Middle frontal gyrus (tissue), 1 donor: Measurements from ENCODE around the gene KCND3.
"Not testable (repeated sequence)": the region's sequence is repeated elsewhere in the genome, so short reads cannot be mapped to it uniquely, and the experiment has no call there.

Source experiments
- DNase-seq: peaks from one replicate; pipeline ENCODE4 v3.0.0-alpha.2; 2015; ENCODE audit warnings: low spot score; ENCODE audit errors: extremely low spot score

The KCND3 gene

DNA sequence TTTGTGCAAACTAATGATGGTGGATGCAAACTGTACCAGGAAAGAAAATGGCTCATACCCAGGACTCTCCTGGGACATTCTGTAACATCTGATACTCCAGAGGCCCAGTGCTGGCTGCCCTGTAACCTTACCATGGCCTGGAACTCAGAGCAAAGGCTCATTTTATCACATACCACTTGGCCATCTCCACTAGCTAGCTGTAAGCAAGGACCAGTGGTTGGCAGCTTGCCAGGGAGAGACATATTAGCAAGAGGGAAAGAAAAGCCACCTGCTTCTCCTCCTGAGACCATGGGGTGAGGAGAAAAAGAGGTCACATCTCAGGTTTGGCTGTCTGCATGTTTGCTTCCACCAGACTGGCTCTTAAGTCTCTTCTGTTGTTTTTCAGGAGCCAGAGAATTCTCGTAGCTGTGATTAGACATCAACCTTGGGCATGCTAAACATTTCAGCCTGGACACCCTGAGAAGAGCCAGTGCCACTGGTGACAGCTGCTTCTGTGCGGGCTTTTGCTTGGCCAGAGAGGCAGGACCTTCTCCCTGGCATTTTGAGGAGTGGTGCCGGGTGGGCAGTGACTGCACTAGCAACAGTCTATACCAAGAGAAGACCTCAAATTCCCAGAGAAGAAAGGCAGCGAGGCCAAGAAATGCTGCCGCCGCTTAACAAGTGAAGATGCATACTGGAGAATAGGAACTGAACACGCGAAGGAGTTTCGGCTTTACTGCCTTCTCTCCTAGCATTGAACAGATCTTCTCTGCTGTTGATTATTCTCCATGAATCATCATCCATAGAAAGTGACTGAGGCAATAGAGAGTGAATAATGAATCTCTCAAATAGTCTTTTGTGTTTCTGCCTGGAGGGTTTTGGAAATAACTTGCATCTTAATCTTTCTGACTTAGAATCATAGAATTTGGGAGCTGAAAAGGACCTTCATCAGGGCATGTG lies 243.5 kb downstream of the KCND3 start:
- DNase-seq = no peak

GRCh38 chr1:111743679-111744101 lies 245.8 kb downstream of the KCND3 start:
- no peak for DNase-seq

DNA sequence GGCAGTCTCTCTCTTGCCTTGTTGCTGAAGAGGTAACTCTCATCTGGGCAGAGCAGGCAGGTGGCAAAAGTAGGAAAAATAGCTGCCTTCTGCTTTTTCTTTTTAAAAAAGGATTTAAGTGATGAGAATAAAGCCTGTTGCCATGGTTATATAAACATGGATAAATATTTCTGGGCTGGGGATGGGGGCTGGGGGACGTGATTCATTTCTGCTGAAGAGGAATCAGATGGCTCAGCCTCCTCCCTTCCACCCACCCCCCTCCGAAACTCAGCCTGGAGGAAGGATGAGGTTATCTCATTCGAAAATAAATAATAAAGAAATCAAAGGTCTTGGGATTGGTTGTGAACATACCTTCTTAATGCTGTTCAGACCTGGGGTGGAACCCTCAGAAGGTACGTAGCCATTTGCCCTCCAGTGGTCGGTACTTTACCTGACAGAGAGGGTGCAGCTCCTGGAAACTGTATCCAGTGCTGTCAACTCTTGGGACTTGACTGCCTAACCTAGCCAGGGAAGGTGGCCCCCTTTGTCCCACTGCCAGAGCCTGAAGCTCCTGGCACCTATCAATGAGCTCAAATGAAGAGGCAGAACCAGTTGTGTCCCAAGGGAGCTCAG lies 246.4 kb downstream of the KCND3 start:
- no peak for DNase-seq

- not testable (repeated sequence) for DNase-seq
These were observed 247.2 kb downstream of the KCND3 start for GRCh38 chr1:111742292-111742691.

DNA sequence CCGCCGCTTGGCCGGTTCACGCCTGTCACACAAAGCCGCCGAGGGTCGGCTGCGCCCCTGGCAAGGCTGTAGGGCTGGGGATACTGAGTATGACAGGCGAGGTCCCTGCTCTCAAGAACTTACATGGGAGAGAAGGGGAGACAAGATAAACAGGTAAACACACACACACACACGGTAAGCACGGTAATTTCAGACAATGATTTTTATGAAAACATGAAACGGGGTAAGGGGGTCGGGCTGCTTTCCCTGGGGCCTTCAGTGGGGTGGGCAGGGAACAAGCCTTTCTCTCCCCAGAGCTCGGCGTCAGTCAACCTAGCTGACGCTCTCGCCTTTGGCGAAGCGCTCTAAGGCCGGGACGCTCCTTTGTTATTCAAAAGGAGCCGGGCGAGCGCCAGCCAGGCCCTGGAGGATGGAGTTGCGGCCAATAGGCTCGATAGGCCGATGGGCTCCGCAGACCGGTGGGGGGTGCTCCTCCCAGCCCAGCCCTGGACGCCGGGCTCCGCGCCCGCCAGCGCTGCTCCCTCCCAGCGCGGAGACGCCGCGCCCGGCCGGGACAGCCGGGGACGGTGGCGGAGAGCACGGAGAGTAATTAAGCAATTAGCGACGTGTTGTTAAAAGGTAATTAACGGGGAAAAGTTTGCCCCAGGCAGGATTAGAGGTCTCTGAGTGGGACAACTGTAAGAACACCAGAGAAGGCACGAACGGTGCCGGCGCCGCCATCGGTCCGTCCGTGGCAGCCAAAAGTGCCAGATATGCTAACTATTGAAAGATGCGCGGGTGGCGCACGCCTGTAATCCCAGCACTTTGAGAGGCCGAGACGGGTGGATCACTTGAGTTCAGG lies 249.3 kb downstream of the KCND3 start:
- no peak for DNase-seq

GRCh38 chr1:111739194-111739924 lies 250.1 kb downstream of the KCND3 start, which contains the start of gene INKA2:
Gene INKA2, minus strand, starts transcription at chr1:111739395. Its CDS starts 153 bp downstream, at chr1:111739242.
- DNase-seq = peak; percentile 90

GRCh38 chr1:111738436-111739193 lies 250.9 kb downstream of the KCND3 start:
- peak; percentile 69 for DNase-seq

DNA sequence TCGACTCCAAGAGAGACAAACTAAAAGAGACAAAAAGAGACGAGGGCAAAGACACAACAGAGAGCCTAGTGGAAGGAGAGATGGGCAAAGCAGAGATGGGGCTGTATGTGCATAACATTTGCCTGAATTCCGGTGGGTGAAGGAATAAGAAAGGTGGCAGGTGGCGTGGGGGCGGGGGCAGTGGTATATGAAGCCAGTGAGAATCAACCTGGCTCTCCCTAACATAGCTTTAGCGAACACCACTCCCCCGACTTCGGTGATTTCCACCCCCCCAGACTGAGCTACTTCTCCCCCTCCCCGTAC lies 251.4 kb downstream of the KCND3 start:
- DNase-seq = no peak

DNA sequence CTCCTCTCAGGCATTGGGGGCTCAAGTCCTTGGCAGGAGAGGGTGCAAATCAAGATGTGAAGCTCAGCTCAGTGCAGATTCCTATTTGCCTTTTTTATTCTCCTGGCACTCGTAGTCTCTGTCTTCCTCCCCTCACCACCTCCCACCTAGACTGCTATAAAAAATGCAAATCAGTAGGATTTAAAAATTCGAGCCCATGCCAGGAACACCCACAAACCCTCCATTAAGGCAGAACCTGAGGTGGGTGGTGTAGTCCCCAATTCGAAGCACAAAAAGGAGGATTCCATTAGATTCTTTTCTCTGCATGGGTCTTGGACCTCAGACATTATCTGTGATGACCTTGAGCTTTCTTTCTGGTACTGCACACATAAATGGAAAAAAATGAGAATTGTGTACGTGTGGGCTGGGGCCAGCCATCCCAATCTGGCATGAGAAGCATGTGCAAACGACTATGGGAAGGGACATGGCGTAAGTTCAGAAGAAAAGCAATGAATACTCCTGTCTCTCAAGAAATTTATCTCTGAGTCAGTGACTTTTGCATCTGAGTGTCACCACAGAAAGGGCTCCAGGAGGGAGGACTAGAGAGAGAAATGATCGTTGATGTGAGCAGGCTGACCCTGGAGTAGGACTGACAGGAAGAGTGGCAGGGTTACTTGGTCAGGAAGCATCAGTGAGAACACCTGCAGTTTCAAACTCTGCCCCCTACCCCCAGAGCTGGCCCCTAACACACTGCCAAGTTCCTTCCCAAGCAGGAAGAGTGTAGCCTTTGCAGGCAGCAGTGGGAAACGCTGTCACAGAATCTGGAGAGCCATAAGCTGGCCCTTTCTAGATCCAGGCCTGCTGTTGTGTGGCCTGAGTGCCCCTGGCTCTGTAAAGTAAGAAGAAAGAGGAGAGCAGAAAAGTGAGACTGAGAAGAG lies 252.0 kb downstream of the KCND3 start:
- no peak for DNase-seq

DNA sequence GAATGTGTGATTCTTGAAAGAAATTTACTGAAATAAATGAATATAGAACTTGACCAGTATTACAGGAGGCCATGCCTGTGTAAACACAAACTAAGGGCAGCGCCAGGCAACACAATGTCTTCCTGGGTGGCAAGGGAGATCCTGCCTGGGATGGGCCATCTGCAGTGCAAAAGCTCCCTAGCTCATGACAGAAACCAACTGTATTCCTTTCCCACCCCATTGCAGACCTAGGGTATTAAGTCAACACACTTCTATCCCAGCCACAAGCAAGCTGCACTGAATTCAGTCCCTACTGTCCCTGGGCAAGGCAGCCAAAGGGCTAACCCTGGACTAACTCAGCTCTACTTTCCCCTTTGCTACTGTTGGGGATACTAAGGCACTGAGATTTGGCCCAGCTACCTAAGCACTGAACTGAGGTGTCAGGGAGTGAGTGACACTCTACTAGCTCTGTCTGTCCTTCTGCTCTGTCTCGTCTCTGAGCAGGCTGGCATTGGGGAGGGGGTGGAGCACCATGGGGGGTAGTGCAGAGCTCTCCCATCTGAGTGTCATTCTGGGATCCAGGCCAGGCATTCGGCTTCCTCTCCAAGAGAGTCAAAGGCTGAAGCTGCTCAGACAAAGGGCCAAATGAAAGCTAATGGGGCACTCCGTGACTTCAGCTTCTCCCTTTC lies 252.8 kb downstream of the KCND3 start:
- DNase-seq = no peak

DNA sequence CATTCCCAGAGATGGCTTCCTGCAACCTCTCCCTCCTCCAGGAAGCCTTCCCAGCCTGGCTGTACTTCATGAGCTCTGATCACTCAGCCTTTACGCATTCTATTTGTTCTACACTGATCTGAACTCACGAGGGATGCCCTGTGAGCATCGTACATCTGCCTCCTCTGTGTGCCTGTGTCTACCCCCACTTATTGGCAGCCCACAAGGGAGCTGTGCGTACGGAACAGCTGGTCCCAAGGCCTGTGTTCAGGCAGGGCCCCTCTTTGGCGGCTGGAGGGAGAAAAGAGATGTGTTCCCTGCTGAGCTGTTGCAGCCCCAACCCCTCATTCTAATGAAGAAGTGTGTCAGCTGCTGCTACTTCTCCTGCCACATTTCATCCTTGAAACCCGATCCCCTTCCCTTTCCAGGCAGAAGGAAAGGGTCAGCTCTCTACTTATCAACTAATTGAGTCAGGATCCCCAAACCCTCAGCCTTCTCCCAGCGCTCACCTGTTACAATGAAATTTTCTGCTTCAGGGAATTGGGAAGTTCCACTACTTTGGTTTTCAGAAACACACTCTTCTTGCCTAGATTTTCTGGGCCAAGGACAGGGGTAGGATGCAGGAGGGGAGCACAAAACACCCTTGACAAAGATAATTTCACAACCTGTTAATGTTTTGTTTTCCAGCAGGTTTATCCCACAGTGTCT lies 253.5 kb downstream of the KCND3 start:
- DNase-seq = no peak

- DNase-seq = no peak
These were observed 254.1 kb downstream of the KCND3 start for GRCh38 chr1:111735321-111735720.

DNA sequence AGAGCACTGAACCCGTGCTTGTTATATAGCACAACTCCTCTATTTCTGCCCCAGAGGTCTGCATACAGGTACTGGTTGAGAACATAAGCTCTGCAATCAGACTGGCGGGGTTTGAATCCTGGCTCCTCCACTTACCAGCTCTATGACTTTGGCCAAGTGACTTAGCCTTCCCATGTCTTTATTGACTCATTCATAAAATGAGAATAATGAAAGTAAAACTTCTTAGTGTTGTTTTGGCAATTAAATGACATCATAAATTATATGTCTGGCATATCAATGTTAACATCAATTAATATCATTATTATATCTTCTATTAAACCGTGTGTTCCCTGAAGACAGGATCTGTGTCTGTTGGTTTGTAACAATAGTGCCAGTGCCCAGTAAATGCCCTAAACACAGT lies 254.6 kb downstream of the KCND3 start:
- no peak for DNase-seq

GRCh38 chr1:111734426-111734825 lies 255.0 kb downstream of the KCND3 start:
- no peak for DNase-seq

GRCh38 chr1:111733992-111734341 lies 255.5 kb downstream of the KCND3 start:
- no peak for DNase-seq

- DNase-seq = no peak
These were observed 256.1 kb downstream of the KCND3 start for GRCh38 chr1:111733183-111733991.

DNA sequence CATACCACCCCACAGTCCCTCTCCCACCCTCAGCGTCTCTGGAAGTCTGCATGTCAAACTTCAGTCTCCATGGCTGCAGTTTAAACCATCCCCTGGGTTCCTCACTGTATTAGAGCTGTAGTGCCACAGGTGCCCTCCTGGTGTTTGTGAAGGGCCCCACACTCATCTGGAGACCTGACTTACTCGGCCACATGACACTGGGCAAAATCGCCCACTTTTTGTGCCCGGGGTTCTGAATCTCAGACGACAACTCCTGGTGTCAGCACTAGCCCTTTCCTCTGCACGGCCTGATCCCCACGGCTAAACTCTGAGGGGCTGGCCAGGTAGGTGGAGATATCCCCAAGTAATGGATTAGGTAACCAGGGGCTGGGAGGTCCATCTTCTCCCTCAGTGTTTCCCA lies 256.8 kb downstream of the KCND3 start:
- no peak for DNase-seq

DNA sequence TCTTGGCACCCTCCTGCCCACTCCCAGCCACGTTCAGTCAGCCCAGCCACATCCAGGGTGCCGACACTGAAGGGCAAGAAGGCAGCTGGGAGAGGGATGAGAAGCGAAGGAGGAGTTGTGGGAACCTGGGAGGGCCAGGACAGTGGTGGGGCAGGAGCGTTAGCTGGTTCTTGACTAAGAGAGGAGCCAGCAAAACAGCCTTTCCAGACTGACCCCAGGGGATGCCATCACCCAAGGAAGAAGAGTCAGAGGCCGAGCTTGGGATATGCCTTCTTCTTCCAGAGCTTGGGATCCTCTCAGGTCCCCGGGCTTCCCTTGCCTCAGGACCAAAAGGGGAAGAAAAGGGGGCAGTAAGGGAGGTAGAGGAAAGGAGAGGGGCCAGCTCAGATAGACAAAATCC lies 257.5 kb downstream of the KCND3 start:
- no peak for DNase-seq
